Brain microvascular endothelial cell (primary cell): ENCODE results near the gene AAMP.

Source experiments
- DNase-seq: peaks from one replicate; pipeline ENCODE4 v3.0.0-alpha.2; 2020
- H3K27ac ChIP-seq: fragments of 250-450 bp; sonication (Bioruptor Pico); 2 replicates; pipeline ENCODE4 v1.5.1; 2020; ENCODE audit warnings: mild to moderate bottlenecking, moderate library complexity
- H3K27me3 ChIP-seq: fragments of 250-450 bp; sonication (Bioruptor Pico); replicated peaks from 2 replicates; pipeline ENCODE4 v1.5.1; 2020; ENCODE audit warnings: mild to moderate bottlenecking
- H3K36me3 ChIP-seq: fragments of 250-450 bp; sonication (Bioruptor Pico); replicated peaks from 2 replicates; pipeline ENCODE4 v1.5.1; 2020; ENCODE audit warnings: mild to moderate bottlenecking
- H3K4me3 ChIP-seq: 2 replicates; pipeline ENCODE4 v1.5.1; 2011; ENCODE audit warnings: low read depth, mild to moderate bottlenecking, control low read depth, low read length, moderate library complexity
- CTCF ChIP-seq: IDR thresholded peaks from 2 replicates; pipeline ENCODE4 v1.5.1; 2011; ENCODE audit warnings: low read depth, mild to moderate bottlenecking, moderate library complexity, low read length, control low read depth, inconsistent platforms; ENCODE audit errors: missing control alignments
- in situ Hi-C: cut with HindIII; loops from 2 replicates; pipeline ENCODE4 v1.10.0; 2017; ENCODE audit warnings: low sequenced_read_pairs, low pct_ligation_motif_present

Gene AAMP

GRCh38 chr2:218280260-218280870, 10.4 kb upstream of the AAMP start:
- H3K4me3 ChIP-seq, result no peak overlapping the region
- DNase-seq, result no peak
- peaks cover 53% of the 10 kb centered on the region for H3K36me3 ChIP-seq
- no peak for TF ChIP-seq CTCF
- in situ Hi-C loops, result no loop called here
- H3K27me3 ChIP-seq, result no peaks in the 10 kb centered on the region
- H3K27ac ChIP-seq, result no peak overlapping the region

- H3K4me3 ChIP-seq, result no peak overlapping the region
- no peaks in the 10 kb centered on the region for H3K27me3 ChIP-seq
- in situ Hi-C loops, result no loop called here
- peaks cover 66% of the 10 kb centered on the region for H3K36me3 ChIP-seq
- DNase-seq, result no peak
- no peak for TF ChIP-seq CTCF
- H3K27ac ChIP-seq, result no peak overlapping the region
Measured at GRCh38 chr2:218278531-218279360, 8.8 kb upstream of the AAMP start.

GRCh38 chr2:218277921-218278320, 8.0 kb upstream of the AAMP start:
- H3K4me3 ChIP-seq, result no peak overlapping the region
- H3K36me3 ChIP-seq, result peaks cover 70% of the 10 kb centered on the region
- no peaks in the 10 kb centered on the region for H3K27me3 ChIP-seq
- TF ChIP-seq CTCF, result no peak
- no peak overlapping the region for H3K27ac ChIP-seq
- in situ Hi-C loops, result no loop called here
- DNase-seq, result no peak

DNA sequence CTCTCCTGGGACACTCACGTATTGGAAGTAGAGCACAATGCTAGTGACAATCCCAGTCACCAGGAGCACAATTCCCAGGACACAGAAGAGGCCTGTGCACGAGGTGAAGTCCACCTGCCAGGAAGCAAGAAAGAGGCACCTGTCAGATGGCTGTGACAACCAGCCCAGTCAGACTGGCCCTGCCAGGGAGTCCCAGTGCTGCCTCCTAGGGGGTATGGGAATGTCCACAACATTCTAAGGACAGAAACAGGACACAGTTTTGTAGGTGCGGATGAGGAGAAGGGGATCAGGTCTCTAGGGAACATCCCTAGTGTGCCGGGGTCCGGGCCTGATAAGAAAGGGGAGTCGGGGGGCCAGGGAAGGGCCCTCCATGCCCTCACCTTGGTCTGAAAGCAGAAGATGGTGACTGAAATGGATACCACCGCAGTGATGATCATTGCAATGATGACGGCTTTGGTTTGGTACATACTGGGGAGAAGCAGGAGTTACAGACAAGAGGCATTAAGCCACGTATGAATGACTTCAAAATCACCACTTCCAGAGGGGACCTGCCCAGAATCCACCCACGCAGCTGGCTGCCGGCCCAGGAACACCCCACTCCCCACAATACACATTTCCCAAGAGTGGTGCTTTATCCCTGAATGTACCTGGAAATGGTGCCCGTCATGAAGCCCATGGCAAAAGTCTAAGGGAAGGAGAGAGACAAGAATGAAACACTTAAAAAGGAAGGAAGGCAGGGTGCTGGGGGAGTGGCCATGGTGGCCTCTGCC, 7.2 kb upstream of the AAMP start:
- Histone ChIP-seq H3K27me3 (no peaks in the 10 kb centered on the region), H3K27ac (no peak overlapping the region), H3K36me3 (peaks cover 71% of the 10 kb centered on the region), H3K4me3 (no peak overlapping the region)
- DNase-seq, result no peak
- TF ChIP-seq CTCF, result peak; percentile 36
- in situ Hi-C loops, result no loop called here

DNA sequence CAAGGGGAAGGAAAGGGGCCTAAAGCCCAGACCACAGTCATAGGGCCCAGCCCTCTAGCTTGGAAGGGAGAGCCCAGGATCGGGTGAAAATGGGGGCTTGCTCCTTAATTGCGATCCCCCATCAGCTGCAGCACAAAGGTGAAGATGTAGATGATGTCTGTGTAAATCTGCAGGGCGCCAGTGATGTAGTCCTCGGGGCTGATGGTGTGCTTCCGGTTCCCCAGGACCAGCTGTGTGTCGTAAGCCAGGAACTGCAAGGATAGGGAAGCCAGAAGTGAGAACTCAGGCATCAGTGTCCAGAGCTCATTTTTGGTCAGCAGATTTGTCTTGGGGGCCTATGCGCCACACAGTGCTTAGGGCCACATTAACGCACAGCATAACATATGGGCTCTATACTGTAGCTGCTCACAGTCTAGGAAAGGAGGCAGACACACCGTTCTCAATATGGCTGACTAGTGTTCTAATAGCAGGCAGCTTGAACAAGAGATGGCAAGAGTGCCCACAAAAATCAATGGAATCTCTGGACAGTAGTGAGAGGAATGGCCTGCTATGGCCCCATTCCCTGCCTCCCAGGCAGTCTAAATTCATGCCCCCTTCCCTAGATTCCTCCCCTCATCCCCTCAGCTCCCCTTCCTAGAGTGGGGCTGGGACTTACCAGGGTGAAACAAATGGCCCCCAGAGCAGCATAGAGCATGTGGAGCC, 5.6 kb upstream of the AAMP start:
- no peaks in the 10 kb centered on the region for H3K27me3 ChIP-seq
- H3K27ac ChIP-seq, result no peak overlapping the region
- no peak for DNase-seq
- H3K36me3 ChIP-seq, result peaks cover 64% of the 10 kb centered on the region
- H3K4me3 ChIP-seq, result no peak overlapping the region
- no peak for TF ChIP-seq CTCF
- in situ Hi-C loops, result no loop called here
